ENCODE results near the gene EPS15.

- TF ChIP-seq CTCF (conservative IDR thresholded peaks at IDR 0.05; ENCODE audit: low read depth, low read length) (no peak), EZH2phosphoT487 (IDR thresholded peaks at IDR 0.05; ENCODE audit: borderline replicate concordance, low read length) (no peak)
Observed at GRCh38 chr1:51551081-51551480, 32.0 kb upstream of the EPS15 start.
